Endothelial cell of umbilical vein (primary cell): ENCODE measurements around the gene SEMA5A. TPM values are rescaled to one million over a fixed set of nuclear protein-coding genes. Genes with fewer than 3 reads are reported as not detected.

ENCODE experiments used
- BruUV-seq: library from RNA; stranded (reverse); fragments of 400-500 nt; replicated peaks from 2 replicates; lab custom pipeline; 2021; lab: Mats Ljungman, UMichigan
- CTCF ChIA-PET: fragments of 300-600, 350-600 bp; sonication (Branson Sonifier 250); formaldehyde crosslinking; loops from one replicate; lab custom pipeline; 2021; ENCODE audit warnings: antibody characterized with exemption, inconsistent platforms; lab: Charles Lee
- POLR2A ChIA-PET: fragments of 300-600, 350-600 bp; sonication (Branson Sonifier 250); formaldehyde crosslinking; loops from one replicate; lab custom pipeline; 2021; ENCODE audit warnings: antibody characterized with exemption, inconsistent platforms; lab: Charles Lee
- DNase-seq: peaks from one replicate; pipeline ENCODE4 v3.0.0-alpha.2; 2011; ENCODE audit warnings: low read depth, low spot score
- FAIRE-seq: peaks from 2 replicates; lab custom pipeline; 2011; peaks lifted over from hg19 to GRCh38; lab: Jason Lieb, UNC
- H2AFZ ChIP-seq: 2 replicates; pipeline ENCODE4 v1.6.0; 2012; ENCODE audit warnings: low read depth, low read length, control low read depth, inconsistent platforms
- H3K27ac ChIP-seq: 2 replicates; pipeline ENCODE4 v1.5.1; 2011; ENCODE audit warnings: low read depth, mild to moderate bottlenecking, control low read depth, low read length, moderate library complexity; ENCODE audit not compliant: insufficient read depth
- H3K27me3 ChIP-seq, 2 experiments: 2 replicates each; pipeline versions ENCODE4 v1.6.0 to v1.6.1; 2011; ENCODE audit warnings: low read length in 2 of 2, mixed read lengths in 1 of 2; ENCODE audit not compliant: control insufficient read depth in 2 of 2, insufficient read depth in 2 of 2
- H3K36me3 ChIP-seq, 2 experiments: 2 replicates in 1 of 2; 3 replicates in 1 of 2; pipeline ENCODE4 v1.5.1; 2011; ENCODE audit warnings: low read length in 2 of 2, mild to moderate bottlenecking in 1 of 2, moderate library complexity in 1 of 2; ENCODE audit not compliant: control insufficient read depth in 2 of 2, insufficient read depth in 2 of 2; ENCODE audit errors: extremely low read depth in 1 of 2
- H3K4me1 ChIP-seq: 3 replicates; pipeline ENCODE4 v1.5.1; 2011; ENCODE audit warnings: mild to moderate bottlenecking, low read length; ENCODE audit not compliant: control insufficient read depth, insufficient read depth; ENCODE audit errors: extremely low read depth
- H3K4me2 ChIP-seq: 2 replicates; pipeline ENCODE4 v1.6.1; 2011; ENCODE audit warnings: low read length, control low read depth, mixed read lengths; ENCODE audit not compliant: insufficient read depth
- H3K4me3 ChIP-seq, 3 experiments: fragments of 200-600 bp in 1 of 3; sonication (generic), shearing (Covaris generic) in 1 of 3; replicated peaks in 1 of 3; 2 replicates each; pipeline ENCODE4 v1.5.1; 2011 to 2016; ENCODE audit warnings: control low read depth in 3 of 3, low read length in 3 of 3, mild to moderate bottlenecking in 2 of 3, inconsistent platforms in 1 of 3, low read depth in 1 of 3, moderate library complexity in 1 of 3; ENCODE audit not compliant: insufficient read depth in 1 of 3
- H3K79me2 ChIP-seq: 2 replicates; pipeline ENCODE4 v1.6.0; 2012; ENCODE audit warnings: low read length, inconsistent platforms; ENCODE audit not compliant: control insufficient read depth, insufficient read depth
- H3K9ac ChIP-seq: replicated peaks from 2 replicates; pipeline ENCODE3; 2011; ENCODE audit warnings: low read length, control low read depth; ENCODE audit not compliant: insufficient read depth; ENCODE audit errors: extremely low read depth
- H3K9me1 ChIP-seq: replicated peaks from 3 replicates; pipeline ENCODE4 v1.6.0; 2011; ENCODE audit warnings: mild to moderate bottlenecking, low read length; ENCODE audit not compliant: control insufficient read depth, insufficient read depth; ENCODE audit errors: extremely low read depth
- H3K9me3 ChIP-seq: replicated peaks from 2 replicates; pipeline ENCODE4 v1.5.1; 2012; ENCODE audit warnings: low read length, inconsistent platforms; ENCODE audit not compliant: control insufficient read depth, insufficient read depth
- H4K20me1 ChIP-seq: replicated peaks from 2 replicates; pipeline ENCODE3; 2011; ENCODE audit warnings: mild to moderate bottlenecking, low read length; ENCODE audit not compliant: control insufficient read depth, insufficient read depth; ENCODE audit errors: extremely low read depth
- EZH2 ChIP-seq: IDR thresholded peaks from 2 replicates; pipeline ENCODE4 v1.6.1; 2012; ENCODE audit warnings: borderline replicate concordance, low read depth, mild to moderate bottlenecking, moderate library complexity, low read length, inconsistent platforms; ENCODE audit not compliant: severe bottlenecking
- FOS ChIP-seq: IDR thresholded peaks from 2 replicates; pipeline ENCODE4 v1.6.1; 2011; ENCODE audit warnings: mild to moderate bottlenecking, low read length, moderate library complexity, borderline replicate concordance; ENCODE audit not compliant: insufficient read depth
- GATA2 ChIP-seq: IDR thresholded peaks from 2 replicates; pipeline ENCODE4 v1.7.0; 2011; ENCODE audit warnings: low read depth, mild to moderate bottlenecking, moderate library complexity, mixed read lengths, low read length; ENCODE audit not compliant: insufficient read length, insufficient read depth
- JUN ChIP-seq: IDR thresholded peaks from 2 replicates; pipeline ENCODE4 v1.6.1; 2011; ENCODE audit warnings: borderline replicate concordance, low read depth; ENCODE audit not compliant: insufficient read length, insufficient read depth
- MYC ChIP-seq: IDR thresholded peaks from one replicate; pipeline ENCODE4 v1.6.1; 2011; ENCODE audit warnings: mild to moderate bottlenecking, low read depth, low read length
- POLR2A ChIP-seq: IDR thresholded peaks from 2 replicates; pipeline ENCODE4 v1.6.1; 2012; ENCODE audit warnings: low read depth, mild to moderate bottlenecking, control low read depth, low read length
- POLR2AphosphoS5 ChIP-seq: IDR thresholded peaks from 2 replicates; pipeline ENCODE4 v1.6.1; 2012; ENCODE audit warnings: low read depth, mild to moderate bottlenecking, control low read depth, low read length, moderate library complexity; ENCODE audit not compliant: insufficient read depth
- dilution Hi-C: fragments of 300-500 bp; cut with MboI; formaldehyde crosslinking; loops from one replicate; pipeline ENCODE4 v1.15.0; 2019; ENCODE audit warnings: low sequenced_read_pairs; ENCODE audit not compliant: extremely low pct_ligation_motif_present
- intact Hi-C: fragments of 100-400 bp; cut with micrococcal nuclease; formaldehyde crosslinking; loops from one replicate; pipeline ENCODE4 v1.10.0; 2022
- polyA plus RNA-seq, 4 experiments: library from polyadenylated mRNA; depleted of rRNA in 3 of 4; stranded (reverse) in 3 of 4; unstranded in 1 of 4; fragments of >200 nt; gene quantifications; 2 replicates each; pipeline versions ENCODE4 v1.2.1 to v1.2.3, GENCODE V29; 2011 to 2012; ENCODE audit warnings: missing spikeins in 1 of 4
- total RNA-seq: library from RNA; stranded (reverse); gene quantifications from 2 replicates; pipeline ENCODE4 v1.2.3, GENCODE V29; 2021
- TF ChIP-seq, protein P1 (sequence below): IDR thresholded peaks from 2 replicates; pipeline ENCODE4 v1.6.1; 2011; ENCODE audit not compliant: insufficient read depth, insufficient read length
- TF ChIP-seq, protein P2 (sequence below), 2 donors: IDR thresholded peaks; 1 replicate in 1 of 2; 2 replicates in 1 of 2; pipeline ENCODE4 v1.5.1; 2011; ENCODE audit warnings: low read length in 2 of 2, mild to moderate bottlenecking in 2 of 2, moderate library complexity in 2 of 2, control low read depth in 1 of 2, inconsistent platforms in 1 of 2, low read depth in 1 of 2; ENCODE audit not compliant: insufficient read depth in 1 of 2; ENCODE audit errors: extremely low read depth in 1 of 2

SEMA5A gene
- total and polyA plus RNA-seq, 2 donors (not counting 3 experiments of a cell fraction or from before 2014, with no cell fraction given), result 0.04 to 0.06 TPM

DNA sequence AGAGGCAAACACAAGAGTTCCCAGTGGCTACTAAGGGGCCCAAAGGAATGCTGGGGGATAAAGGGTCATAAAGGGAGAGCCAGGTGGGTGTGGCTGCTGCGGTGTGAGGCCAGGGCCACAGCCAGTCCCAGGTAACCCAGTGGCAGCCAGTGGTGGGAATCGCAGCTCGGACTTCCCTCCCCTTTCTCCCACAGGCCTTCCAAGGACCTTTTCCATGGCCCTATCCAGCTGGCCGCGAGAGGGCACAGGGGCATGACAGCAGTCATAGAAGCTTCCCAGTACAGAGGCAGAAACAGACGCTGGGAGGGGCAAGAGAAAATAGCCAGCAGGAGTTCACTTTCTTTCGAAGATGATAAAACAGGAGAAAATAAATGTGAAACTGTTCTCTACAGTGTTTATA lies 257.6 kb downstream of the SEMA5A start:
- BruUV-seq, result no TSS peak

More for the DNA sequence above, 257.6 kb downstream of the SEMA5A start:
- Histone ChIP-seq H3K36me3 (no peaks in the 10 kb centered on the region), H3K9me3 (no peaks in the 10 kb centered on the region), H3K4me3 (no peak overlapping the region), H3K4me1 (no peaks in the 10 kb centered on the region), H3K9ac (no peak overlapping the region), H3K4me2 (no peak overlapping the region), H3K27me3 (no peaks in the 10 kb centered on the region), H3K27ac (no peak overlapping the region), H2AFZ (no peak overlapping the region), H3K9me1 (no peaks in the 10 kb centered on the region), H3K79me2 (no peaks in the 10 kb centered on the region), H4K20me1 (no peaks in the 10 kb centered on the region)
- CTCF ChIA-PET, result no interaction called here
- FAIRE-seq (no peak), DNase-seq (no peak)
- dilution Hi-C loops (no loop called here), intact Hi-C loops (no loop called here)
- no peak for TF ChIP-seq POLR2A
- TF ChIP-seq, protein P1, sequence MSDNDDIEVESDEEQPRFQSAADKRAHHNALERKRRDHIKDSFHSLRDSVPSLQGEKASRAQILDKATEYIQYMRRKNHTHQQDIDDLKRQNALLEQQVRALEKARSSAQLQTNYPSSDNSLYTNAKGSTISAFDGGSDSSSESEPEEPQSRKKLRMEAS, result no peak
- TF ChIP-seq, protein P2, sequence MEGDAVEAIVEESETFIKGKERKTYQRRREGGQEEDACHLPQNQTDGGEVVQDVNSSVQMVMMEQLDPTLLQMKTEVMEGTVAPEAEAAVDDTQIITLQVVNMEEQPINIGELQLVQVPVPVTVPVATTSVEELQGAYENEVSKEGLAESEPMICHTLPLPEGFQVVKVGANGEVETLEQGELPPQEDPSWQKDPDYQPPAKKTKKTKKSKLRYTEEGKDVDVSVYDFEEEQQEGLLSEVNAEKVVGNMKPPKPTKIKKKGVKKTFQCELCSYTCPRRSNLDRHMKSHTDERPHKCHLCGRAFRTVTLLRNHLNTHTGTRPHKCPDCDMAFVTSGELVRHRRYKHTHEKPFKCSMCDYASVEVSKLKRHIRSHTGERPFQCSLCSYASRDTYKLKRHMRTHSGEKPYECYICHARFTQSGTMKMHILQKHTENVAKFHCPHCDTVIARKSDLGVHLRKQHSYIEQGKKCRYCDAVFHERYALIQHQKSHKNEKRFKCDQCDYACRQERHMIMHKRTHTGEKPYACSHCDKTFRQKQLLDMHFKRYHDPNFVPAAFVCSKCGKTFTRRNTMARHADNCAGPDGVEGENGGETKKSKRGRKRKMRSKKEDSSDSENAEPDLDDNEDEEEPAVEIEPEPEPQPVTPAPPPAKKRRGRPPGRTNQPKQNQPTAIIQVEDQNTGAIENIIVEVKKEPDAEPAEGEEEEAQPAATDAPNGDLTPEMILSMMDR (IDR thresholded peaks at IDR 0.05; ENCODE audit: extremely low read depth in 1 of 2, insufficient read depth in 1 of 2, low read depth in 1 of 2, low read length in 2 of 2), result no peak
- TF ChIP-seq GATA2, result no peak
- no peak for TF ChIP-seq EZH2
- no peak for TF ChIP-seq JUN
- TF ChIP-seq POLR2AphosphoS5, result no peak
- no peak for TF ChIP-seq FOS
- TF ChIP-seq MYC, result no peak
- POLR2A ChIA-PET, result no interaction called here
